ENCODE measurements around the gene MYO9B.

The MYO9B gene

DNA sequence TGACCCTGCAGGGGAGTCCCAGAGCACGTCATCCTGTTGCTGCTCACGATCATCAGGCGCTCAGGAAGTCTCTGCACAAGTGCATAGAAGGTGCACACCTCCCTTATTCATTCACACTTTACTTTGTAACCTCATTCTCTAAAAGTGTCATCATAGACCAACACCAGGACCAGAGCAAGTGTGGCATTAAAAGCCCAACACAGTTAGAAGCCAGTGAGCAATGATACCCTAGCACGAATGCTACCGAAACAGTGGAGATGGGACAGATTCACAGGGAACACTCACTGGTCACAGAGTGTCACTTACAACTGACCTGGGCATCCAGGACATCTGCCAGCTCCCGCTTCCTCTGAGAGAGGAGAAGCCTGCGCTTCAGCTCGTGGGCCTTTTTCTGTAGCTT is 17.3 kb upstream of the MYO9B start:
- no peak overlapping the region for H3K4me3 ChIP-seq (ENCODE audit: low read depth, low read length)

DNA sequence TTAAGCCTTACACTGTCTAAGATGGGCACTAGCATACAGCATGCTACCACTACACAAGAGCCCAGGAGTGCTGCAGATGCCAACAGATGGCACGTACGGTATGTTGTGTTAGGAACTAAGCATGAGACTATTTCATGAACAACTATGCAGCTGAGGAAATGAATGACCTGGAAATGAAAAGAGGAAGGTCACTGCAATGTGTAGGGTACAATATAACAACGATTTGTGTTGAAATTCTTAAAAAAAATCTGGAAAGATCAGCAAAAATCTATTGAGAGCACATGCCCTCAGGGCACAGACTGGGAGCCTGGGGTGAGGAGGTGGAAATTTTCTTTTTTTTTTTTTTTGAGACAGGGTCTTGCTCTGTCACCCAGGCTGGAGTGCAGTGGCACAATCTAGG is 14.8 kb upstream of the MYO9B start:
- no peak overlapping the region for H3K4me3 ChIP-seq (ENCODE audit: low read depth, low read length)

DNA sequence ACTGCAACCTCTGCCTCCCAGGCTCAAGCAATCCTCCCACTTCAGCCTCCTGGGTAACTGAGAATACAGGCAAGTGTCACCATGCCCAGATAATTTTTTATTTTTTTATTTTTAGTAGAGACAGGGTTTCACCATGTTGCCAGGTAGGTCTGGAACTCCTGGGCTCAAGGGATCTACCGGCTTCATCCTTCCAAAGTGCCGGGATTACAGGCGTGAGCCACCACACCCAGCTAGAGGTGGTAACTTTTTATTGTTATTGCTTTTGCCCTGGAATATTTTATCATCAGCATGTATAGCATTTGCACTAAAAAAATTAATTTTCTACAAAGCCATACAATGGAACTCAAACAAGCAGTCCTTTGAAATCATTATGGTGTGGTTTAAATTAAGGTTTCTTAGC is 14.4 kb upstream of the MYO9B start:
- no peak overlapping the region for H3K4me3 ChIP-seq (ENCODE audit: low read depth, low read length)

DNA sequence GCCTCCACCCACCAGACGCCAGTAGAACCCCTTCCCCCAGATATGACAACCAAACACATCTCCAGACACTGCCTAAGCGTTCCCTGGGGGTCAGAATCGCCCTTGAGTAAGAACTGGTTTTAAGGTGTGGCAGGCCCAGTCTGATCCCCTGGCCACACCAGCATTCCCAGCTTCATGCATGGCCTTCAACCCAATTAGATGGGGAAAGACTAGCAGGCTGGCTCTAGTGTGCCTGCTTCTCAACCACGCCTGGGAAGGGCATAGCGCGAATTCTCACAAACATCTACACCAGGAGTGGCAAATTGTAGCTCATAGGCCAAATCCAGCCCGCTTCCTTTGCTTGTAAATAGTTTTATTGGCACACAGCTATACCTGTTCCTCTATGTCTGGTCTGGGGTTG is 13.9 kb upstream of the MYO9B start:
- H3K4me3 ChIP-seq (ENCODE audit: low read depth, low read length): no peak overlapping the region

DNA sequence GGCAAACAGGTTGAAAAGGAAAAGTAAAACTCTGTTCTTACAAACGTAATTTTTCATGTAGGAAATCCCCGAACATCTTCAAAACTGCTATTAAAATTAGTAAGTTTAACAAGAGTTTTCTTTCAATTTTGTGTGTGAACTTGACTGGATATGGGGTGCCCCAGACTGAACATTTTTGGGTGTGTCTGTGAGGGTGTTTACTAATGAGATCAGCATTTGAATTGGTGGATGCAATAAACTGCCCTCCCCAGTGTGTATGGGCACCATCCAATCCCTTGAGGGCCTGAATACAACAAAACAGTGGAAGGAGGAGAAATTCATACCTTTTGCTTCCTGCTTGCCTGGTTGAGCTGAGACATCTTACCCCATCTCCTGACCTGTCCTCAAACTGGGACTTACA is 12.1 kb upstream of the MYO9B start:
- no peak overlapping the region for H3K4me3 ChIP-seq (ENCODE audit: low read depth, low read length)

DNA sequence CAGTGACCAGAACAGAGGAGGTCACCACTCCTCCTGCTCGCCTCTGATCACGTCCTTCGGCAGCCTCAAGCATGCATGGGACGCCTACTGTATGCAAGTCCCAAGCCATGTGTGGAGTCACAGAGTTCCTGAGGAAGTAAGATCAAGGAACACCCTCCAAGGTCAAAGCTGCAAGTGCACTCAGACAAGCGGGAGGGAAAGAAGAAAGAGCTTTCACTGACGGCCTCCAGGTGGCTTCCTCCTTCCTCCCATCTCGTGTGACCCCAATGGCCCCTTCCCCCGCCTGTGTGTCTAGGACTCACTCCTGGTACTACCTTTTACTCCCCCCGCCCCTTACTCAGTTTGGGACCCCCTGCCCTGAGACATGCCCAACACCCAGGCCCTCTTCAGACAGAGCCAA is 6.4 kb upstream of the MYO9B start:
- H3K4me3 ChIP-seq (ENCODE audit: low read depth, low read length): no peak overlapping the region

DNA sequence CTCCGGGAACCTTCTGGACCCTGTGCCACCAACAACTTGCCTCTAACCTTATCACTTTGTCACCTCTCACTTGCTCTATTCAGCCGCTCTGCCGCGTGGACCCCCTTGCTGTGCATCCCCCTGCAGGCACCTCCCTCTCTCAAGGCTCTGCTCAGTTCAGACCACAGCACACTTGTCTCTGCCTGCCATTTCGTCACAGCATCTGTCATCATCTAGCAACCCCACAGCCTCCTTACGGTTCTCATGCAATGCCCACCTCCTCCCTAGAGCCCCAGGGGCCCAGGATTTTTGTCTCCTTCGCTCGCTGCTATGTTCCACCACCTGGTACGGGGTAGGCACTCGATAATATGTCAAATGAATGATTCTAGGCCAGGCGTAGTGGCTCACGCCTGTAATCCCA is 5.2 kb upstream of the MYO9B start:
- no peak overlapping the region for H3K4me3 ChIP-seq (ENCODE audit: low read depth, low read length)

DNA sequence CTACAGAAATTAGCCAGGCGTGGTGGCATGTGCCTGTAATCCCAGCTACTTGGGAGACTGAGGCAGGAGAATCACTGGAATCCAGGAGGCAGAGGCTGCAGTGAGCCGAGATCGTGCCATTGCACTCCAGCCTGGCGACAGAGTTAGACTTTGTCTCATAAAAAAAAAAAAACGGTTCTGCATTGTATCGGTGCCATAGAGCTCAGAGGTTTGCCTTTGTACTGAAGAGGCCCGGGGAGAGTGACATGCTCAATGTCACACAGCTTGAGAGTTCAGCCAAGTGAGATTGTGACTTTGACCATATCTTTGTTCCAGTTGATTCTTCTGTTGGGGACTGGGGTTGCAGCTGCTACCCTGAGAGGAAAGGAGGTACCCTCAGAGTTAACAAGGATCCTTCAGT is 4.7 kb upstream of the MYO9B start:
- no peak overlapping the region for H3K4me3 ChIP-seq (ENCODE audit: low read depth, low read length)

DNA sequence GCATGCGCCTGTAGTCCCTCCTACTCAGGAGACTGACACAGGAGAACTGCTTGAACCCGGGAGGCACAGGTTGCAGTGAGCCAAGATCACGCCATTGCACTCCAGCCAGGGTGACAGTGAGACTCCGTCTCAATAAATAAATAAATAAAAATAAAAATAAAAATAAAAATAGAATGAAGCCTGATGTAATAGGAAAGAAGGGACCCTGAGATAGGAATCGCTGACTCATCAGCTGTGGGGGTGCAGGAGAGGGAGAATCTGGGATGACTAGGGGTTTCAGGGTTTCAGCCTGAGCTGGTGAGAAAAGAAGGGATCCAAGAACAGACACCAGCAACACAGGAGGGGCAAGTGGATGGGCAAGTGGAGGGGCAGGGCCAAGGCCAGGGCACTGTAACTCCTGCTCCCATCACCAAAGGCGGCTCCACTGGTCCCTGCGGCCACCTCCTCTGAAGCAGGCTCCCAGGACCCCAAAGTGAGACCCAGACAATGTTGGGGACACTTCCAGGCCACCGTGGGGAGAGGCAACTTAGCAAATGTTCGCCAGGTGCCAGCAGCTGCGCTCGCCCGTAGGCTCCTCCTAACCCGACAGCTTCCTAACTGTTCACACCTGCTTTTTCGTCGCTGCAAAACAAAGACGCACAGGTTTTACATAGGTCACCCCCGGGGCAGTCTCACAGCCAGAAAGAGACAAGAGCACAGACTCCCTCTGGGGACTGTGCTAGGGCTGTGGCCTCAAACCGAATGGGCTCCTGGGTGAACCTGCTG is 1.5 kb upstream of the MYO9B start:
- peak overlapping the region; percentile 95 for H3K4me3 ChIP-seq (ENCODE audit: low read depth, low read length)

DNA sequence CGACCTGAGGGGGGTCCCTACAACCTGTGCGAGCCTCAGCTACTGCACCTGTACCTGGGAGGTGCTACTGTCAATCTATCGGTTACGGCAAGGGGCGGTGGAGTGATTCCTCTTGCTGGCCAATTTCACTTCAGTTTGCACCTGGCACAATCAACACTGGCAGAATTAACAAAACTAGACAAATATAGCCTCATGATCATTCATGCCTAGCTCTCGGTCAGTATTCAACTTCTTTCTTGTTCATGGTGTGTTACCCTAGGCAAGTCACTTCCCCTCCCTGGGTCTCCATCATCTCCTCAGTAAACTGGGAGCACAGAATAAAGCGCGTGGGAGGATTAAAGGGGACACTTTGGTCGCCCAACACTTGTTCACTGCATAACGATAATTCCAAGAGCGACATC is 943 bp upstream of the MYO9B start:
- peak overlapping the region; percentile 95 for H3K4me3 ChIP-seq (ENCODE audit: low read depth, low read length)

DNA sequence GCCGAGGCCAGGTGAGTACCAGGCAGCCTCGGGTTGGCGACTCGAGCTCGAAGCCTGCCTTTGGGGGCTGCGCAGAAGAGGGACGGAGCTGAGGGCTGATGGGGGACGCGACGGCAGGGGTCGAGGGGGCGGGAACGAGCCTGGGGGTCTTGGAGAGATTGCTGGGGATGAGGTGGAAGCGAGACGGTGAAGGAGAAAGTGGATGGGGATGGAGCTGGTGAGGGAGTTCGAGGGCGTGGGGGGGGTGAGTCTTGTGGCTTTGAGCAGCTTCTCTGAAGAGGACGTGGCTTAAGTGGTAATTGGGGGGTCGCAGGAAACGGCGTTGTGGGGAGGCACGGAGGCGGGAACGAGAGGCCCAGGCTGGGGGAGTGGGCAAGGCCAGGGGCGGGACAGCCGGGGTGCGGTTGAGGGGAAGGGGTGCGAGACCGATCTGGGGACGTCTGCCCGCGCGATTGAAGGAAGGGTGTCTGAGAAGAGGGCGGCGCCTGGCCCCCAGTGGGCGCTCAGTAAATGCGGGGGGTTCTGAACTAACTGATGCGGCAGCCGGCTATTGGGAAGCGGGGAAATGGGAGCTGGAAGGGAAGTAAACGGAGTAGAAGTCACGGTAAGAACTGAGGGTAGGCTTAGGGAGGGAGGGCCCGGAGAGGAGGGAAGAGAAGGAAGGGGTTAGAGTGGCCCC is 426 bp downstream of the MYO9B start:
- H3K4me3 ChIP-seq (ENCODE audit: low read depth, low read length): peak overlapping the region; percentile 78

DNA sequence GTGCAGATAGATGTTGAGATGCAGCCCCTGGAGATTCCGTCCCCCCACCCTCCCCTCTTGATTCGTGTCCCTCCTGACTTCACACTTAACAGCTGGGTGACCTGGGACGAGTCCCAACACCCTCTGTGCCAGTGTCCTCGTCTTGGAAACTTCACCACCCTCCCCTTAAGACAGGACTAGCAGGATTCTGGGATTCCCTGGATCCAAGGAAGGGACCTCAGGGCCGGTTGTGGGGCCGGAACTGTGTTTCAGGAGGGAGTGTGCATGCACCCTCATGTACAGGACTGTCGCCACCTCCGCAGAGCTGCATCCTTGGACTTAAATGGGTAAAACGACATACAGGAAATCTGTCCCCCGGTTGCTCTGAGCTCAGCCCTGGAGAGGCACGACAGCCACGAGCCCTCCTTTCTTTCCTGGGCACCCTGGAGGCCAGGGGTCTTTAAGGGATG is 990 bp downstream of the MYO9B start:
- H3K4me3 ChIP-seq (ENCODE audit: low read depth, low read length): peak overlapping the region; percentile 78

DNA sequence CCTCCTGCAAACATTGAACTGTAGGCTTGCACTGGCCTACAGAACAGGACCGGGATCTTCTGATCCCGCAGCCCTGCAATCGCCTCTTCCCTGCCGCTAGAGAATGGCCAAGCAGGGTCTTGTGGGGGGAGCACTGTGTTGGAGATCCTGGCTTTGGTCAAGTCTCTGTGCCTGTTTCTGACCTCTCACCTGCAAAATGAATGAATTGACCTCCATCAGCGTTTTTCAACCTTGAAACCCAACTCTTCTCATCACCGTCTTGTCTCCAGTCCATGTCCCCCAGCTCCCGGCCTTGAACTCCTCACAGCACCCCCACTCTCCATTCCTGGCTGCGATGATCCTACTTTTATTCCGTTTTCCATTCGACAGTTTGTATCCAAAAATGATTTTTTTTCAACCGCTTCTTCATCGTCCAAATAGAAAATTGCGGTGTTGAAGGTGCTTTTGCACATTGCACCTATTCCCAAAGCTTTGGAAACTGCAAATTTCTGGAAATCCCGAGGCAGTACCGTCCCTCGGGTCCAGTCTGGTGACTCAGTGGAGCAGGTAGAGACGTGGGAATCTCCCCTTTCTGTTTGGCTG is 2.0 kb downstream of the MYO9B start:
- no peak overlapping the region for H3K4me3 ChIP-seq (ENCODE audit: low read depth, low read length)

DNA sequence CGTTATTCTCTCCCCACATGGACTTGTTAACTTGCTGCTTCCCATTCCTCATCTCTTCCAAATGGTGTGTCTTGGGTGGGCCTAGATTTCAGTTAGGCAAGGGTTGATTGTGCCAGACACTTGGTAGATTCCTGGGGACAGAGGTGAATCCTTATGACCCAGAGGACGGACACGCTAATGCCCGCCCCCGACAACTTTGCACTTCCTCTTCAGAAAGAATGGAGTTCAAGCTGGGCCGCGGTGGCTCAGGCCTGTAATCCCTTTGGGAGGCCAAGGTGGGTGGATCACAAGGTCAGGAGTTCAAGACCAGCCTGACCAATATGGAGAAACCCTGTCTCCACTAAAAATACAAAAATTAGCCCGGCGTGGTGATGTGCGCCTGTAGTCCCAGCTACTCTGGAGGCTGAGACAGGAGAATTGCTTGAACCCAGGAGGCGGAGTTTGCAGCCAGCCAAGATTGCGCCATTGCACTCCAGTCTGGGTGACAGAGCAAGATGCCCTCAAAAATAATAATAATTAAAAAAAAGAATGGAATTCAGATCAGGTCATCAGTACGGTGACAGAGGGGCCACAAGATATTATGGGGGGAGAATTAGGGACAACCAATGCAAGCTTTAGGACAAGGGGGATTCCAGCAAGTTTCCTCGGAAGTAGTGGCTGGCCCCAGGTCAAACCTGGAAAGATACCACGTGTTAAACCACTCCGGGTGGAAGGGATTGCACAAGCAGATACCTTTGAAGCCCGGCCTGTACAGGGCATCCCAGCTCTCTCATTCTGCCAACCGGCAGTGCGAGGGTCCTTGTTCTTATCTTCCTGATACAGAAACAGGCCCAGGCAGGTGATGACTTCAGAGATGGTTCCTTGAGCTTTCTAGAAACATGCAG is 2.7 kb downstream of the MYO9B start:
- H3K4me3 ChIP-seq (ENCODE audit: low read depth, low read length): no peak overlapping the region

DNA sequence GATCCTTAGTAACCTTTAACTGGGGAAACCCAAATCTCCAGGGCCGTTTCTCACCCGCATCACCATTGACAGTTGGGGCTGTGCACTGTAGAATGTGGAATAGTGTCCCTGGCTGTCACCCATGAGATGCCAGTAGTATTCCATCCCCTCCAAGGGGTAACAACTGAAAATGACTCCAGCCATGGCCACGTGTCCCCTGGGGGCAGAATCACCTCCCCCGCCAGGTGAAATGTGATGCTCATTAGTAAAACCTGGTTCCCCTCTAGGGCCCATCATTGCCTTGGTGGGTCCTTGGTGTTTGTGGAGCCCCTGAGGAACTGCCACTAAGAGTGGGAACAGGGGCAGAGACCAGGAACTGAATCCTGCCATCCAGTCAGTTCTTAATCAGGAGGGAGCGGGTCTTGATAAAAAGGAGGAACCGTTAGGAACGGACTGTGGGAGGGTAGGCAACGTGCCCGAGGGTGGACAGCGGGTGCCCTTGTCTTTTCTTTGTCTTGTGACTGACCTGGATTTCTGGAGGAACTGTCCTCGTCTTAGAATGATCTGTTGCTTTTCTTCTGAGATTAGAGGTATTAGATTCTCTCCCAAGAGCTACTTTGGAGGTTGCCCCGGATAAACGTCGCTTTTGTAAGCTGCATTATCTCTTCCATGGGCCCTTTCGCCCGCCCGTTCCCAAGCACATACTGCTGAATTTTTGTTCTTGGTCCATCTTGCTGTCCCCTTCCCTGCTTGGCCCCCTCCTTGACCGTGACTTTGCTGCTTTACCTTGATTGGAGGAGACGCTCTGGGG is 3.5 kb downstream of the MYO9B start:
- H3K4me3 ChIP-seq (ENCODE audit: low read depth, low read length): no peak overlapping the region

DNA sequence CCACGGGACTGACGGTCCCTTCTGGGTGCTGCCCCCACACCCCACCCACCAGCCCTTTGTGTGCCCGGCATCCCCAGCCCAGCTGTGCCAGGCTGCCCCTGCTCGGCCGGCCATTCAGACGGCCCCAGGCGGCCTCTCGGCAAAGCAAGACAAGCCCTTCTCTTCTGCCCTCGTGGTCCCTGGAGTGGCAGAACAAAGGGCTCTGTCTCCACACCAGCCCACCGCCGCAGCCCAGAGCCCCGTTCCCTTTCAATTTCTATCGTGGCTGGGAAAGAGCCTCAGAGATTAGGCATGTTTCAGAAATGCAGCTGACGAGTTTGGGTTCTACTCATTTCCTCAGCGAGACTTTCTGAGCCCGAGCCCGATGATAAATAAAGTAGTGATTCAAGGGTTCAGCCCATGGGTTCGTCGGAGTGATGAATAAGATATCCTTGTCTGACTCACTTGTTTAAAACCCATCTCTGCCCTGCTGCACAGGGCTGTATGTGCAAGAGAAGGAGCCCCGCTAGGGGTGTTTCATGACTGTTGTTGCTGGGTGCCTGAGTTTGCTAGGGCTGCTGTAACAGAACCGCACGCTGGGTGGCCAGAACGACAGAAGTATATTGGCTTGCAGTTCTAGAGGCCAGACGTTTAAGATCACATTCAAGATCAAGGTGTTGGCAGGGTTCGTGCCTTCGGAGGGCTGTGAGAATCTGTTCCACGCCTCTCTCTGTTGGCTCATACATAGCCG is 4.3 kb downstream of the MYO9B start:
- H3K4me3 ChIP-seq (ENCODE audit: low read depth, low read length): no peak overlapping the region

DNA sequence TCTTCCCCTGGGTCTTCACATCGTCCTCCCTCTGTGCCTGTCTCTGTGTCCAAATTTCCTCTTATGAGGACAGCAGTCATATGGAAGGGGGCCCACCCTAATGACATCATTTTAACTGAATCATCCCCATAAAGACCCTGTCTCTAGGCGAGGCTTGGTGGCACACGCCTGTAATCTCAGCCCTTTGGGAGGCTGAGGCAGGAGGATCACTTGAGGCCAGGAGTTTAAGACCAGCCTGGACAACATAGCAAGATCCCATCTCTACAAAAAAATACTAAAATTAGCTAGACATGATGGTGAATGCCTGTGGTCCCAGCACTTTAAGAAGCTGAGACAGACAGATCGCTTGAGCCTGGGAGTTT is 4.8 kb downstream of the MYO9B start:
- H3K4me3 ChIP-seq (ENCODE audit: low read depth, low read length): no peak overlapping the region

DNA sequence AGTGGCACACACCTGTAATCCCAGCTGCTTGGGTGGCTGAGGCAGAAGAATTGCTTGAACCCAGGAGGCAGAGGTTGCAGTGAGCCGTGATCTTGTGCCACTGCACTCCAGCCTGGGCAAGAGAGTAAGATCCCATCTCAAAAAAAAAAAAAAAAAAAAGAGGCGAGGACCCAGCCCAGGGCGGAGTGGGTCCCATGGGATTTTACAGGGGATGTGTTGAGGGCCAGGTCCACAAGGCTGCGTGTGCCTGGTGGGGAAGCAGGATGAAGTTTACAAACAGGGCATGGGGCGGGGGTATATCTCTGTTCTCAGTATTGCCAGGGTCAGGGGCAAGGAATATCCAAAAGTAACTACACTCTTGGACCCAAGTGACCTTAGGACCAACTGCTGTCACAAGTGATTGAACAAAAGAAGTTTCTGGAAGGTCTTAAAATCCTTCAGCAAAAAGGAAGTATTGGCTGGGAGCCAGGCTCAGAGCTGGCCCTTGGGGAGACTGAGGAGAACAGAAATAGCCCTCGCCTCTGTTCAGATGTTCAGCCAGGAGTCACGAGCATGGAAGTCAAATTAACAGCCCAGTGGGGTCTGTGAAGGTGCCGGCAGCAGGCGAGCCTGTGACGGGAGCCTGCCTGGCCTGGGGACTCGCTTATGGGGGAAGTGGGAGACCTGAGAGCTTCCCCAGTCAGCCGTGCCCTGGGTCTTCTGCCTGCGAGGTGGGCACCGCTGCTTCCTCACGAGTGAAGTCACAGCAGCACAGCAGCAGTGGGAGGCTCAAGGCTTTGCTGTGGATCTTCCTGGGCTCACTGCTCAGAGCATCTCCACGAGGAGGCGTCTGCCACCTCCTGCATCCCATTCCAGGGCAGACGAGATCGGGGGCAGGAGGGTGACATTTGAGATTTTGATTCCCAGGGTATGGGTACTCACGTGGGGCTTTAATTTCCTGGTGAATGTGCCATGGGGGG is 6.4 kb downstream of the MYO9B start:
- H3K4me3 ChIP-seq (ENCODE audit: low read depth, low read length): no peak overlapping the region

DNA sequence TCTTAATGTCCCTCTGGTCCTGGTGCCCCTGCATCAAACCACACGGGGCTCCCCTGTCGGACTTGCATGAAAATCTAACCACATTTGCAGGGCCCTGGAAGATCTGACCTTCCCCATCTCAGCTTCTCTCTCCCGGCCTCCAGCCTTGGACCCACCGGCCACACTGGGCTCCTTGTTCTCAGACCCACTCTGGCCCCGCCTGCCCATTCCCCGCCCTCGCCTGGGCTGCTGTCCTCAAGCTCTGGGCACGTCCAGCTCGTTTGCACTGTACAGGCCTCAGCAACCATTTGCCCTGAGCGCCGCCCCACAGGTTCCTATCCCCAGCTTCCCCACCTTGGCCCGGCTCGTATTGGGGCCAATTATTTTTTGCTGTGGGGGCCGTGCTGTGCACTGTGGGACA is 10.5 kb downstream of the MYO9B start:
- no peak overlapping the region for H3K4me3 ChIP-seq (ENCODE audit: low read depth, low read length)
